OCI-LY1 (cell line): Measurements from ENCODE around the gene TBC1D5.
"Not testable (repeated sequence)": the region's sequence is repeated elsewhere in the genome, so short reads cannot be mapped to it uniquely, and the experiment has no call there.

Experiments used
- H2AFZ ChIP-seq: fragments of 200-600 bp; sonication (generic), shearing (Covaris generic); 2 replicates; pipeline ENCODE4 v1.6.0; 2014; ENCODE audit warnings: antibody characterized with exemption, mild to moderate bottlenecking, low read length
- H3F3A ChIP-seq: fragments of 200-600 bp; sonication (generic), shearing (Covaris generic); 2 replicates; pipeline ENCODE4 v1.6.0; 2014; ENCODE audit warnings: mild to moderate bottlenecking, antibody characterized with exemption, low read length, moderate library complexity; ENCODE audit not compliant: insufficient read depth
- H3K27ac ChIP-seq: fragments of 200-600 bp; sonication (generic); 2 replicates; pipeline ENCODE4 v1.5.1; 2014; ENCODE audit warnings: low read length, mixed run types, mild to moderate bottlenecking, low read depth; ENCODE audit not compliant: poor library complexity, severe bottlenecking
- H3K27me3 ChIP-seq: fragments of 200-600 bp; sonication (generic); 2 replicates; pipeline ENCODE4 v1.6.0; 2014; ENCODE audit warnings: antibody characterized with exemption, mild to moderate bottlenecking, low read length, moderate library complexity; ENCODE audit not compliant: insufficient read depth
- H3K36me3 ChIP-seq: fragments of 200-600 bp; sonication (generic); 2 replicates; pipeline ENCODE4 v1.6.1; 2014; ENCODE audit warnings: mild to moderate bottlenecking, antibody characterized with exemption, low read length, moderate library complexity, mixed read lengths; ENCODE audit not compliant: insufficient read depth
- H3K4me1 ChIP-seq: fragments of 200-600 bp; sonication (generic); 2 replicates; pipeline ENCODE4 v1.5.1; 2014; ENCODE audit warnings: mild to moderate bottlenecking, low read length, moderate library complexity; ENCODE audit not compliant: insufficient read depth, severe bottlenecking
- H3K4me2 ChIP-seq: fragments of 200-600 bp; sonication (generic), shearing (Covaris generic); 2 replicates; pipeline ENCODE4 v1.6.1; 2014; ENCODE audit warnings: low read length
- H3K4me3 ChIP-seq: fragments of 200-600 bp; sonication (generic); 2 replicates; pipeline ENCODE4 v1.5.1; 2014; ENCODE audit warnings: low read length, low read depth, mild to moderate bottlenecking, mixed read lengths; ENCODE audit not compliant: poor library complexity, severe bottlenecking
- H3K79me2 ChIP-seq: fragments of 200-600 bp; shearing (Covaris generic); 2 replicates; pipeline ENCODE4 v1.6.1; 2016; ENCODE audit warnings: mixed run types, low read length, mixed read lengths; ENCODE audit not compliant: insufficient read depth
- H3K9ac ChIP-seq: fragments of 200-600 bp; sonication (generic), shearing (Covaris generic); 2 replicates; pipeline ENCODE4 v1.6.1; 2014; ENCODE audit warnings: mild to moderate bottlenecking, low read length, mixed read lengths
- H3K9me2 ChIP-seq: fragments of 200-600 bp; sonication (generic), shearing (Covaris generic); 2 replicates; pipeline ENCODE4 v1.6.1; 2014; ENCODE audit warnings: low read depth, mild to moderate bottlenecking, low read length, mixed read lengths
- H3K9me3 ChIP-seq: fragments of 200-600 bp; shearing (Covaris generic); 2 replicates; pipeline ENCODE4 v1.6.1; 2014; ENCODE audit warnings: low read length, mixed read lengths
- H4K20me1 ChIP-seq: fragments of 200-600 bp; sonication (generic), shearing (Covaris generic); 2 replicates; pipeline ENCODE4 v1.6.0; 2016; ENCODE audit warnings: mild to moderate bottlenecking, low read length; ENCODE audit not compliant: insufficient read depth
- CTCF ChIP-seq: fragments of 200-600 bp; sonication (generic), shearing (Covaris generic); IDR thresholded peaks from 2 replicates; pipeline ENCODE4 v1.5.1; 2017; ENCODE audit warnings: mild to moderate bottlenecking, antibody characterized with exemption, low read length, moderate library complexity, mixed read lengths
- EZH2 ChIP-seq: fragments of 200-600 bp; sonication (generic), shearing (Covaris generic); IDR thresholded peaks from 2 replicates; pipeline ENCODE4 v1.8.0; 2017; ENCODE audit warnings: borderline replicate concordance, mixed run types, mild to moderate bottlenecking, antibody characterized with exemption, low read length, moderate library complexity, mixed read lengths

TBC1D5 gene

DNA sequence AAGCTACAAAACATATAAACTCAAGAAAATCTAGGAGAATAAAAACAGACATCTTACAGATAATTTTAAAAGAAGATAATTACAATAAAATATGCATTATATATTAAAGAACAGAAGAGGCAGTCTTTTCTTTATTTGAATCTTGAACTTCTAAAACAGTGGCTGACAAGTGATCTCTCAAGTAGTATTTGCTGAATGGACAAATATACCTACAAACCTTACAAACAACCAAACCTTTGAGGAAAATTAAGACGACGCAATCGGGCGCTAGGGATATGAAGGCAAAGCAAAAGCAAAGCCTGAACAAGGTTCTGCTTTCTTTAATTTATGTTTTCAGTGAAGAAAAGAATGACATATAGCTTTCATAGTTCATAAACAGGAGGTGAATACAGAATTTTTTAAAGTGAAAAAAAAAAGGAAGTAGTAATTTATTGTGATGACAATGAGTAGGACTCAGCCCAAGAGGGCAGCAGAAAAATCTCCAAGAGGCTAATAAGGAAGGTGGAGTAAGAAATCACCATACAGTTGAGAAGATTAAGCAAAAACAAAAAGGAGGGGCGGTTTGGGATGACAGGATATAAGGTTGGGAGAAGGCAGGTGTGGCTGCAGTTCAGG lies 347.8 kb downstream of the TBC1D5 start:
- Histone ChIP-seq H3K4me2 (no peak overlapping the region), H2AFZ (no peak overlapping the region), H3K9me3 (no peaks in the 10 kb centered on the region), H3K27ac (no peak overlapping the region), H3K27me3 (no peaks in the 10 kb centered on the region), H3K79me2 (no peaks in the 10 kb centered on the region), H3F3A (no peaks in the 10 kb centered on the region), H4K20me1 (no peaks in the 10 kb centered on the region), H3K4me1 (peaks cover 9% of the 10 kb centered on the region), H3K36me3 (0 out of 2 replicates have a peak, but pooled peaks cover 4% of the 10 kb centered on the region), H3K4me3 (no peak overlapping the region), H3K9me2 (no peaks in the 10 kb centered on the region; the same call in 1 of the 2 replicates), H3K9ac (no peak overlapping the region)
- no peak for TF ChIP-seq CTCF
- TF ChIP-seq EZH2: no peak

- H3K27ac ChIP-seq, H3K27me3 ChIP-seq, H3F3A ChIP-seq, H3K79me2 ChIP-seq, H3K4me3 ChIP-seq, H3K9ac ChIP-seq, H3K9me3 ChIP-seq, H4K20me1 ChIP-seq, H3K4me2 ChIP-seq, H3K4me1 ChIP-seq, H2AFZ ChIP-seq, H3K9me2 ChIP-seq: not testable (repeated sequence)
- peaks cover 10% of the 10 kb centered on the region; the same call in 1 of the 2 replicates for H3K36me3 ChIP-seq
Observed at GRCh38 chr3:17392516-17392915, 349.9 kb downstream of the TBC1D5 start.

DNA sequence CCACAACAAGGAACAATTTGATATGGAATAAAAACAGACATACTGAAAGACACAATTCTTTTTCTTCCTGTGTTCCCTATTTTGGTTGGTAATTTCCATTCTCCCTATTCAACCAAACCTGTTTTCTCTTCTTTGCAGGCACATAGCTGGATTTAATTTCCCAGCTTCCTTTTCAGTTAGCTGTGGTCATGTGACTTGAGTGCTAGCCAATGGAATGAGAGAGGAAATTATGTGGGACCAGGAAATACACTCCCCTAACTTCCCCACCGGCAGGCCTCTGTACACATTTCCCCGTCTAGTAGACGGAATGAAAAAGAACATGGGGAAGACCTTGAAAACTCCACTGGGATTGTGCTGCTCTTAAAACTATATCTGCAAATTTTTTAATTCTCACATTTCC lies 351.6 kb downstream of the TBC1D5 start:
- Histone ChIP-seq H3F3A (no peaks in the 10 kb centered on the region), H3K9me2 (no peaks in the 10 kb centered on the region; the same call in 1 of the 2 replicates)

More for the DNA sequence above, 351.6 kb downstream of the TBC1D5 start:
- Histone ChIP-seq H3K27ac (no peak overlapping the region), H3K9ac (no peak overlapping the region), H3K79me2 (no peaks in the 10 kb centered on the region), H3K4me3 (no peak overlapping the region), H3K4me1 (no peaks in the 10 kb centered on the region), H3K4me2 (no peak overlapping the region), H3K9me3 (no peaks in the 10 kb centered on the region), H2AFZ (no peak overlapping the region), H3K36me3 (peaks cover 10% of the 10 kb centered on the region; the same call in 1 of the 2 replicates), H4K20me1 (no peaks in the 10 kb centered on the region), H3K27me3 (no peaks in the 10 kb centered on the region)
- TF ChIP-seq CTCF (no peak), EZH2 (no peak)
